HUES64 (cell line): ENCODE measurements around the gene RPL29.

Experiments
- H3K27ac ChIP-seq: 2 replicates; pipeline ENCODE4 v1.7.0; 2013; ENCODE audit warnings: low read depth, low read length, inconsistent platforms
- H3K27me3 ChIP-seq: 2 replicates; pipeline ENCODE4 v1.6.1; 2013; ENCODE audit warnings: mild to moderate bottlenecking, low read length; ENCODE audit not compliant: insufficient read depth
- H3K36me3 ChIP-seq: 2 replicates; pipeline ENCODE4 v1.6.1; 2013; ENCODE audit warnings: mild to moderate bottlenecking, low read length; ENCODE audit not compliant: insufficient read depth
- H3K4me1 ChIP-seq: 2 replicates; pipeline ENCODE4 v1.6.1; 2013; ENCODE audit warnings: mild to moderate bottlenecking, low read length, moderate library complexity; ENCODE audit not compliant: insufficient read depth
- H3K4me3 ChIP-seq: 2 replicates; pipeline ENCODE4 v1.5.1; 2013; ENCODE audit warnings: mild to moderate bottlenecking, low read length, moderate library complexity
- H3K9ac ChIP-seq: 2 replicates; pipeline ENCODE4 v1.6.1; 2013; ENCODE audit warnings: mild to moderate bottlenecking, low read depth, low read length
- H3K9me3 ChIP-seq: 2 replicates; pipeline ENCODE4 v1.6.1; 2013; ENCODE audit warnings: low read depth, low read length; ENCODE audit not compliant: insufficient read depth
- WGBS: fragments of 150-250, 120-280 bp; methylation state at CpG from one replicate; pipeline ENCODE4 v1.1.7; 2013; ENCODE audit warnings: missing lambda C conversion rate; 5-methylcytosine and 5-hydroxymethylcytosine counted together

Gene RPL29

GRCh38 chr3:51967384-51968169, 28.1 kb downstream of the RPL29 start, which contains the start of gene PCBP4:
Gene PCBP4 (minus strand): TSS chr3:51967454. CDS start chr3:51961240, 6,214 bp downstream.
- H3K4me3 ChIP-seq: peak within 1 kb of the TSS; percentile 81
- no peaks in the 10 kb centered on the region for H3K36me3 ChIP-seq
- peaks cover 29% of the 10 kb centered on the region for H3K4me1 ChIP-seq
- peak within 1 kb of the TSS; percentile 94 for H3K27ac ChIP-seq
- WGBS: under 1% methylated on average over 72 of the region's 90 CpGs
- H3K9ac ChIP-seq: peak within 1 kb of the TSS; percentile 95
- H3K27me3 ChIP-seq: peaks cover 7% of the 10 kb centered on the region; the same call in 1 of the 2 replicates
- H3K9me3 ChIP-seq: no peaks in the 10 kb centered on the region

- H3K4me3 ChIP-seq: peak overlapping the region; percentile 50
- peak overlapping the region; percentile 46; the same call in 1 of the 2 replicates for H3K27ac ChIP-seq
- H3K36me3 ChIP-seq: no peaks in the 10 kb centered on the region
- H3K27me3 ChIP-seq: peaks cover 7% of the 10 kb centered on the region; the same call in 1 of the 2 replicates
- no peak overlapping the region for H3K9ac ChIP-seq
- H3K4me1 ChIP-seq: peaks cover 29% of the 10 kb centered on the region
- WGBS: 6% methylated on average over 33 of the region's 33 CpGs
- H3K9me3 ChIP-seq: no peaks in the 10 kb centered on the region
These were observed 28.7 kb downstream of the RPL29 start for GRCh38 chr3:51966922-51967383.

GRCh38 chr3:51966486-51966885, 29.2 kb downstream of the RPL29 start:
- Histone ChIP-seq H3K9ac (no peak overlapping the region), H3K4me1 (peaks cover 29% of the 10 kb centered on the region), H3K27me3 (peaks cover 7% of the 10 kb centered on the region; the same call in 1 of the 2 replicates), H3K9me3 (no peaks in the 10 kb centered on the region), H3K27ac (no peak overlapping the region), H3K4me3 (peak overlapping the region; percentile 50; the same call in 1 of the 2 replicates), H3K36me3 (no peaks in the 10 kb centered on the region)
- WGBS: 82% methylated on average over 5 of the region's 5 CpGs

GRCh38 chr3:51966016-51966415, 29.7 kb downstream of the RPL29 start:
- H3K4me3 ChIP-seq: no peak overlapping the region
- H3K36me3 ChIP-seq: no peaks in the 10 kb centered on the region
- no peak overlapping the region for H3K27ac ChIP-seq
- WGBS: 78% methylated on average over 2 of the region's 2 CpGs
- no peaks in the 10 kb centered on the region for H3K9me3 ChIP-seq
- no peak overlapping the region for H3K9ac ChIP-seq
- peaks cover 7% of the 10 kb centered on the region; the same call in 1 of the 2 replicates for H3K27me3 ChIP-seq
- peaks cover 29% of the 10 kb centered on the region for H3K4me1 ChIP-seq

GRCh38 chr3:51964521-51964920, 31.2 kb downstream of the RPL29 start:
- no peak overlapping the region for H3K27ac ChIP-seq
- no peaks in the 10 kb centered on the region for H3K36me3 ChIP-seq
- no peak overlapping the region for H3K4me3 ChIP-seq
- WGBS: 81% methylated on average over 4 of the region's 4 CpGs
- no peaks in the 10 kb centered on the region for H3K9me3 ChIP-seq
- peaks cover 7% of the 10 kb centered on the region; the same call in 1 of the 2 replicates for H3K27me3 ChIP-seq
- H3K4me1 ChIP-seq: peaks cover 26% of the 10 kb centered on the region
- no peak overlapping the region for H3K9ac ChIP-seq

- Histone ChIP-seq H3K9me3 (no peaks in the 10 kb centered on the region), H3K9ac (no peak overlapping the region), H3K4me1 (peaks cover 21% of the 10 kb centered on the region), H3K27me3 (peaks cover 7% of the 10 kb centered on the region; the same call in 1 of the 2 replicates), H3K4me3 (no peak overlapping the region), H3K36me3 (no peaks in the 10 kb centered on the region), H3K27ac (no peak overlapping the region)
- 40% methylated on average over 11 of the region's 12 CpGs for WGBS
These were observed 31.7 kb downstream of the RPL29 start for GRCh38 chr3:51963951-51964451.

- Histone ChIP-seq H3K27ac (no peak overlapping the region), H3K4me1 (peaks cover 14% of the 10 kb centered on the region), H3K27me3 (peaks cover 7% of the 10 kb centered on the region; the same call in 1 of the 2 replicates), H3K4me3 (no peak overlapping the region), H3K36me3 (no peaks in the 10 kb centered on the region), H3K9ac (no peak overlapping the region), H3K9me3 (no peaks in the 10 kb centered on the region)
- WGBS: 87% methylated on average over 6 of the region's 6 CpGs
These were observed 32.7 kb downstream of the RPL29 start for GRCh38 chr3:51962854-51963530.

GRCh38 chr3:51961602-51962569, 33.8 kb downstream of the RPL29 start:
- peaks cover 13% of the 10 kb centered on the region for H3K27me3 ChIP-seq
- no peaks in the 10 kb centered on the region for H3K9me3 ChIP-seq
- H3K36me3 ChIP-seq: no peaks in the 10 kb centered on the region
- no peak overlapping the region for H3K4me3 ChIP-seq
- peaks cover 14% of the 10 kb centered on the region for H3K4me1 ChIP-seq
- no peak overlapping the region for H3K9ac ChIP-seq
- 78% methylated on average over 8 of the region's 9 CpGs for WGBS
- no peak overlapping the region for H3K27ac ChIP-seq

- H3K9ac ChIP-seq: no peak overlapping the region
- H3K36me3 ChIP-seq: no peaks in the 10 kb centered on the region
- H3K4me3 ChIP-seq: no peak overlapping the region
- 93% methylated on average over 18 of the region's 18 CpGs for WGBS
- H3K27me3 ChIP-seq: peaks cover 21% of the 10 kb centered on the region
- no peaks in the 10 kb centered on the region for H3K9me3 ChIP-seq
- H3K4me1 ChIP-seq: peaks cover 9% of the 10 kb centered on the region; the same call in 1 of the 2 replicates
- H3K27ac ChIP-seq: no peak overlapping the region
These were observed 34.7 kb downstream of the RPL29 start for GRCh38 chr3:51961011-51961410.

- Histone ChIP-seq H3K9me3 (no peaks in the 10 kb centered on the region), H3K9ac (no peak overlapping the region), H3K27me3 (peaks cover 27% of the 10 kb centered on the region), H3K4me3 (no peak overlapping the region), H3K4me1 (peaks cover 6% of the 10 kb centered on the region; the same call in 1 of the 2 replicates), H3K36me3 (no peaks in the 10 kb centered on the region), H3K27ac (no peak overlapping the region)
- 94% methylated on average over 10 of the region's 10 CpGs for WGBS
These were observed 35.3 kb downstream of the RPL29 start for GRCh38 chr3:51960386-51960785.
